Hypothalamus (tissue), 51 donors: ENCODE data around the gene THSD4.

Experiments used
- DNase-seq, 51 donors: peaks; one replicate each; lab custom pipeline; 2025; lab: John Stamatoyannopoulos, UW

The THSD4 gene

GRCh38 chr15:71114887-71115566 lies at the start of gene THSD4:
THSD4 (plus strand) TSS chr15:71115471.
- DNase-seq = peak in 20 of 51 donors; percentile 2 to 64 (median 20)

- DNase-seq = no peak
These were observed 48.3 kb upstream of the THSD4 start for GRCh38 chr15:71066983-71067382.

GRCh38 chr15:71069693-71070092 lies 45.6 kb upstream of the THSD4 start:
- DNase-seq = no peak

GRCh38 chr15:71071529-71071928 lies 43.7 kb upstream of the THSD4 start:
- no peak for DNase-seq

DNA sequence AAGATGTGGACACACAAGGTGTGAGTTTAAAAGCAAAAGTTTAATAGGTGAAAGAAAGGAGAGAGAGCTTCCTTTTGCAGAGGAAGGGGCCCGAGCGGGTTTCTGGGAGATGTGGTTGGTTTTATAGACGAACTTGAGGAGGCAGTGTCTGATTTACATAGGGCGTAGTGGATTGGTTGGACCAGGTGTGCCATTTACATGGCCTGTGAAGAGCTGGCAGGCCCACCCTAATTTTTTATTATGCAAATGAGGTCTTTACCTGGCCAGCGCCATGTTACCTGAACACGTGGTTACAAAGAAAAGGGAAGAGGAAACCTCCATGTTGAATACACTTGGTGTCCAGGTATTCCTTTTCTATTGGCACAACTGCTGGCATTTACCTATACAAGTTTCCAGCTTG lies 42.8 kb upstream of the THSD4 start:
- no peak for DNase-seq

GRCh38 chr15:71078506-71079207 lies 36.6 kb upstream of the THSD4 start:
- DNase-seq = no peak

DNA sequence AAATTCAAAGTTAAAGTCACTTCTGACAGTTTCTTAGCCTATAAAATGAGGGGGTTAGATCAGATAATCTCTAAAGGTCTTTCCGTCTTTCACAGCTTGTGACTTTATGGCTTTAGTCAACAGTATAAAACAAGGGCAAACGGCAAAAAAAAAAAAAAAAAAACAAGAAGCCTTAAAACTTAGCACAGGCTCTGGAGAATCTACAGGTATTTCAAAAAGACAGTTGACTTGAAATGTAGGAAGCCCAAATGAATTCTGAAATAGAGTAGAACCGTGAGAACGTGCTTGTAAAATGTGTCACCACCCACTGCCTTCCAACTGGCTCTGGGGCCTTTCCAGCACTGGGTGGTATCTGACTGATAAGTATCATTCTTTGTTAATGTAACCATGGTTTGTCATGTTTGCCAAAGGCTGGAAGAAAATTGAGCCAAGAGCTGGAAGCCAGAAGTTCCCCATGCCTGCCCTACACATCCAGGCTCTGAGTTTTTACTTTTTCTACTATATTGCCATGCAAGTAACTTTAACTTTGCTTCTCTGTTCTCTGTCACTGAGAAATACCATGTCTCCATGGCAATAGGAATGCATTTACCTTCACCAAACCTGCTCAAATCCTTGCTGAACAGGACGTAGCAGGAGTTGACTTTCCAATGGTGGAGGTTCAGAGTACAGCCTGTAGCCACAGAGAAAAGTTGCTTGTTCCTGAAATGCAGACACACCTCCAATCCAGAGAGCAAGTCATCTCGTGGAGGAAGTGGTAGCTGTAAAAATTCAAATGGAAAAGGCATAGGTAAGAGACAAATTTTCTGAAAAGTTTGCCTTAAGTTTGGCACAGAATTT lies 35.8 kb upstream of the THSD4 start:
- no peak for DNase-seq

DNA sequence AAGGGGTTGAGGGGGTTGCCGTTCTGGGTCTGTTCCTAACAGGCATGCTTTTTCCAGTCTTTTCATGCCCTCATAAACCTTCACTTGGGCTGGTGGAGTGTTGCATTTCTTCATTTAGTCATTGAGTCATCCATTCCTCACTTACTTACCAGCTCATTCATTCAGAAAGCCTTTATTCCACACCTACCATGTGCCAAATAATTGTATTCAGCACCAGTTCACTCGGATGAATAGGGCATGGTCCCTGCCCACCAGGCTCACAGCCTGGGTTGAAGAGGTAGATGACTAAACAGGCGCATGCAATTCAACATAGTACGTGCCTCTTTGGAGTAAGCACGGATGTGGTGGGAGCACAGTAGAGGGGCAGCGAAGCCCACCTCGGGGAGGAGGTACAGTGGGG lies 35.1 kb upstream of the THSD4 start:
- DNase-seq = no peak

DNA sequence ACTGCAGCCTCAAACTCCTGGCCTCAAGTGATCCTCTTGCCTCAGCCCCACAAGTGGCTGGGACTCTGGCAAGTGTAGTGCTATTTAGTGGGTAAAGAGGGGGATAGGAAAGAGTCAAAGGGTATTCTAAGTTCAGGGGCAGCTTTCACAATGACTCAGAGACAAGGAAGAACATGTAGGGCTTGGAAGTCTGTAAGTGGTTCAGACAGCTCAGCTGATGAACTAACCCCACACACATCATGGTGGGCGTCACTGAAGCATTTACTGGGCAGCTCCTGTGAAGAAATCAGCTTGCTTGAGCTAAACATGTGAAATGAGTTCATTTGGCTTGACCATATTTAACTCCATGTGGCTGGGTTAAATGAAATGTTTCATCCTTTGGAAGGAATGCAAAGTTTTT lies 34.6 kb upstream of the THSD4 start:
- DNase-seq = no peak

GRCh38 chr15:71082803-71083202 lies 32.5 kb upstream of the THSD4 start:
- no peak for DNase-seq

GRCh38 chr15:71083349-71083748 lies 31.9 kb upstream of the THSD4 start:
- DNase-seq = no peak

DNA sequence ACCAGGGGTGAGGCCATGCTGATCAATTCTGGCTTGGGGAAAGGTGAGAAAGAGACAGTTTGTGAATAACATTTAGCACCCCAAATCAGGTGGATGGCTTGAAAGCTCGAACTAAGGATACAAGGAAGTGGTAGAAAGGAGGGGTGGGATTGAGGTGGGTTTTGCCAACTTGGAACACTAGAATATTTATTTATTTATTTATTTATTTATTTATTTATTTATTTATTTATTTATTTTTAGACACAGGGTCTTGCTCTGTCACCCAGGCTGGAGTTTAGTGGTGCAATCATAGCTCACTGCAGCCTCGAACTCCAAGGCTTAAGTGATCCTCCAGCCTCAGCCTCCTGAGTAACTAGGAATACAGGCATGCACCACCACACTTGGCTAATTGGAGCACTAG lies 31.0 kb upstream of the THSD4 start:
- DNase-seq = no peak

DNA sequence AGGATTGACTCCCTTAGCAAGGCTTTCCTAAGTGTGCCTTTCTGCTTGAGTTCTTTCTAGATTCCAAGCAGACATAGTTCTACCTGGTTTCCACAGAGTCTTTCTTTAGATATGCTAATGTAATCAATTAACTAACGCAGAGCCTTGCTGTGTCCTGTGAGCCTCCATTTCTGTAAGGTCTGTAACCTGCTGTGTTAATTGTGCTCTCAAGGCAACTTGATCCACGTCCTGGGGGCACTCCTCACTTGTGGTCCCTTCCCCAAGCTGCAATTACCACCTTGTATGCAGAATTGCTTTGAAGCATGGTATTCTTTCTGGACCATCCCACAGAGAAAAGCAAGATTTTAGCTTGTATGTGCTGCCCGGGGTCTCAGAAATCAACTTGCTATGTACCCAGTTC lies 29.5 kb upstream of the THSD4 start:
- DNase-seq = no peak

- DNase-seq = no peak
These were observed 27.1 kb upstream of the THSD4 start for GRCh38 chr15:71088155-71088554.

- no peak for DNase-seq
These were observed 26.6 kb upstream of the THSD4 start for GRCh38 chr15:71088683-71089082.

DNA sequence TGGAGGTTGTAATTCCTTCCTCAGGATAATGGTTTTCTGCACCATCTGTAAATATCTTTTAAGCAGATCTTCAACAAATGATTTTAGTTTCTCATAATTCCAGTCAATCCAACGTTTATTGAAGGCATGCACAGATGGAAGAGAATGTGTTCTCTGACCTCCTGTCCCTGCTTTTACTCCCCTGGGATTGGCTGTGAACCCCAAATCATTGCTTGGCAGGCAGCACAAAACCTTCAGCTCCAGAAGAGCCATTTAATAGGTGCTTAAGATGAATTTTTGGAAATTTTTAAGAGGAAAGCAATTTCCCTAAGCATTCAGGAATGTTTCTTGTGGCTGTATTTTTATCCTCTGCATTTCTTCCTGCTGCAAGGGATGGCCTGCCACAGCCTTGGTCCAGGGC lies 25.5 kb upstream of the THSD4 start:
- no peak for DNase-seq

DNA sequence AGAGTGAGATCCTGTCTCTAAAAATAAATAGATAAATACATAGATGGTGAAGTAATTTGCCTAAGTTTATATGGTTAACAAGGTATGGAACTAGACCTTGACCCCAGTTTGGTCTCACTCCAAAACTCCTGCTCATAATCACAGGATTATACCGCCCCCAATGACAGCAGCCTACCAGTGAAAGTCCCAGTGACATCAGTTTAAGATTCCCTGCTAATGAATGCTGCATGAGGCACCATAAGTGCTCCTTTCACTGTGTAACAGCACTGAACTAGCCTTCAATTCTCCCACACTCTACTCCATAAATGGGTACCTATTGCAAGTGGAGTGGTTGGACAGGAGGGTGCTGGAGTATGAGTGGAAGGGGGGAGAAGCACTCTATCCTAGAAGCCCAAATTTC lies 23.7 kb upstream of the THSD4 start:
- no peak for DNase-seq

- DNase-seq = no peak
These were observed 23.1 kb upstream of the THSD4 start for GRCh38 chr15:71092056-71092600.

- no peak for DNase-seq
These were observed 21.9 kb upstream of the THSD4 start for GRCh38 chr15:71093054-71094024.

GRCh38 chr15:71094137-71094536 lies 21.1 kb upstream of the THSD4 start:
- no peak for DNase-seq
